ACC112 (cell line): ENCODE measurements around the gene RGS10.

Experiments
- H2AFZ ChIP-seq: fragments of 200-600 bp; sonication (generic); one replicate; pipeline ENCODE4 v1.6.0; 2017; ENCODE audit warnings: antibody characterized with exemption, low read length; ENCODE audit not compliant: unreplicated experiment
- H3K27ac ChIP-seq: fragments of 200-600 bp; sonication (generic); 2 replicates; pipeline ENCODE4 v1.5.1; 2014; ENCODE audit warnings: low read depth, mild to moderate bottlenecking, antibody characterized with exemption, low read length, moderate library complexity
- H3K27me3 ChIP-seq: fragments of 200-600 bp; sonication (generic); 2 replicates; pipeline ENCODE4 v1.6.1; 2014; ENCODE audit warnings: mild to moderate bottlenecking, antibody characterized with exemption, low read length, moderate library complexity, mixed read lengths; ENCODE audit not compliant: insufficient read depth
- H3K36me3 ChIP-seq: fragments of 200-600 bp; sonication (generic); 2 replicates; pipeline ENCODE4 v1.6.1; 2016; ENCODE audit warnings: mild to moderate bottlenecking, antibody characterized with exemption, low read length, moderate library complexity, mixed read lengths; ENCODE audit not compliant: insufficient read depth
- H3K4me1 ChIP-seq: fragments of 200-600 bp; sonication (generic); one replicate; pipeline ENCODE4 v1.6.1; 2016; ENCODE audit warnings: low read length, mixed read lengths; ENCODE audit not compliant: insufficient read depth, unreplicated experiment, control insufficient read depth
- H3K4me3 ChIP-seq: fragments of 200-600 bp; sonication (generic); 2 replicates; pipeline ENCODE4 v1.5.1; 2014; ENCODE audit warnings: mild to moderate bottlenecking, low read depth, low read length
- H3K79me2 ChIP-seq: fragments of 200-600 bp; sonication (generic); one replicate; pipeline ENCODE4 v1.6.0; 2016; ENCODE audit warnings: low read length; ENCODE audit not compliant: control insufficient read depth, unreplicated experiment, insufficient read depth

The RGS10 gene

GRCh38 chr10:119505131-119505551 lies 37.4 kb downstream of the RGS10 start:
- Histone ChIP-seq H3K4me1 (no peaks in the 10 kb centered on the region), H3K36me3 (no peaks in the 10 kb centered on the region), H3K79me2 (no peaks in the 10 kb centered on the region), H3K27ac (no peak overlapping the region), H3K27me3 (no peaks in the 10 kb centered on the region), H2AFZ (no peak overlapping the region), H3K4me3 (no peak overlapping the region)

GRCh38 chr10:119504651-119505050 lies 37.9 kb downstream of the RGS10 start:
- Histone ChIP-seq H3K36me3 (0 out of 2 replicates have a peak, but pooled peaks cover 1% of the 10 kb centered on the region), H2AFZ (no peak overlapping the region), H3K79me2 (no peaks in the 10 kb centered on the region), H3K4me1 (no peaks in the 10 kb centered on the region), H3K4me3 (no peak overlapping the region), H3K27me3 (no peaks in the 10 kb centered on the region), H3K27ac (no peak overlapping the region)

- Histone ChIP-seq H2AFZ (no peak overlapping the region), H3K27me3 (no peaks in the 10 kb centered on the region), H3K4me1 (no peaks in the 10 kb centered on the region), H3K27ac (no peak overlapping the region), H3K4me3 (no peak overlapping the region), H3K79me2 (no peaks in the 10 kb centered on the region), H3K36me3 (0 out of 2 replicates have a peak, but pooled peaks cover 3% of the 10 kb centered on the region)
Observed at GRCh38 chr10:119503821-119504220, 38.7 kb downstream of the RGS10 start.

GRCh38 chr10:119502618-119503155 lies 39.8 kb downstream of the RGS10 start:
- H3K4me3 ChIP-seq: no peak overlapping the region
- no peak overlapping the region for H2AFZ ChIP-seq
- 0 out of 2 replicates have a peak, but pooled peaks cover 3% of the 10 kb centered on the region for H3K36me3 ChIP-seq
- H3K79me2 ChIP-seq: no peaks in the 10 kb centered on the region
- H3K27ac ChIP-seq: no peak overlapping the region
- H3K27me3 ChIP-seq: no peaks in the 10 kb centered on the region
- H3K4me1 ChIP-seq: no peaks in the 10 kb centered on the region

- Histone ChIP-seq H3K36me3 (0 out of 2 replicates have a peak, but pooled peaks cover 3% of the 10 kb centered on the region), H3K27ac (no peak overlapping the region), H3K4me3 (no peak overlapping the region), H3K27me3 (no peaks in the 10 kb centered on the region), H2AFZ (no peak overlapping the region), H3K4me1 (no peaks in the 10 kb centered on the region), H3K79me2 (no peaks in the 10 kb centered on the region)
Observed at GRCh38 chr10:119502209-119502608, 40.3 kb downstream of the RGS10 start.

- H3K79me2 ChIP-seq: no peaks in the 10 kb centered on the region
- no peaks in the 10 kb centered on the region for H3K27me3 ChIP-seq
- no peaks in the 10 kb centered on the region for H3K4me1 ChIP-seq
- no peak overlapping the region for H2AFZ ChIP-seq
- 0 out of 2 replicates have a peak, but pooled peaks cover 3% of the 10 kb centered on the region for H3K36me3 ChIP-seq
- no peak overlapping the region for H3K4me3 ChIP-seq
- H3K27ac ChIP-seq: no peak overlapping the region
Observed at GRCh38 chr10:119501690-119502089, 40.8 kb downstream of the RGS10 start.

GRCh38 chr10:119500821-119501220 lies 41.7 kb downstream of the RGS10 start:
- no peak overlapping the region for H3K27ac ChIP-seq
- H3K4me1 ChIP-seq: no peaks in the 10 kb centered on the region
- no peaks in the 10 kb centered on the region for H3K79me2 ChIP-seq
- H3K27me3 ChIP-seq: no peaks in the 10 kb centered on the region
- H3K4me3 ChIP-seq: no peak overlapping the region
- no peak overlapping the region for H2AFZ ChIP-seq
- 0 out of 2 replicates have a peak, but pooled peaks cover 3% of the 10 kb centered on the region for H3K36me3 ChIP-seq

GRCh38 chr10:119500123-119500795 lies 42.3 kb downstream of the RGS10 start:
- no peak overlapping the region for H3K27ac ChIP-seq
- H3K79me2 ChIP-seq: no peaks in the 10 kb centered on the region
- no peak overlapping the region for H3K4me3 ChIP-seq
- H3K4me1 ChIP-seq: no peaks in the 10 kb centered on the region
- 0 out of 2 replicates have a peak, but pooled peaks cover 3% of the 10 kb centered on the region for H3K36me3 ChIP-seq
- H3K27me3 ChIP-seq: no peaks in the 10 kb centered on the region
- H2AFZ ChIP-seq: no peak overlapping the region

- Histone ChIP-seq H3K79me2 (no peaks in the 10 kb centered on the region), H3K4me1 (peaks cover 4% of the 10 kb centered on the region), H3K4me3 (no peak overlapping the region), H2AFZ (no peak overlapping the region), H3K27ac (no peak overlapping the region), H3K27me3 (no peaks in the 10 kb centered on the region), H3K36me3 (0 out of 2 replicates have a peak, but pooled peaks cover 3% of the 10 kb centered on the region)
Observed at GRCh38 chr10:119499677-119500002, 42.9 kb downstream of the RGS10 start.

GRCh38 chr10:119498889-119499676 lies 43.4 kb downstream of the RGS10 start:
- Histone ChIP-seq H3K27me3 (no peaks in the 10 kb centered on the region), H3K4me3 (no peak overlapping the region), H3K4me1 (peaks cover 9% of the 10 kb centered on the region), H3K27ac (no peak overlapping the region), H2AFZ (no peak overlapping the region), H3K79me2 (no peaks in the 10 kb centered on the region), H3K36me3 (0 out of 2 replicates have a peak, but pooled peaks cover 3% of the 10 kb centered on the region)
